Right lobe of liver (tissue), 4 donors: Measurements from ENCODE around the gene SH2B2.

Experiments used
- CTCF ChIP-seq, 4 donors: fragments of 200-600 bp in 3 of 4; fragments of 450-650 bp in 1 of 4; IDR thresholded peaks; one replicate each; pipeline versions ENCODE4 v1.5.1 to v1.8.0; 2016 to 2022; ENCODE audit warnings: antibody characterized with exemption in 4 of 4, mild to moderate bottlenecking in 2 of 4
- POLR2A ChIP-seq: fragments of 450-650 bp; IDR thresholded peaks from one replicate; pipeline ENCODE4 v1.6.1; 2017; ENCODE audit warnings: antibody characterized with exemption, mild to moderate bottlenecking
- donor health status: DM: no; HTN: no; CAD: no.
- donor health status: DM: no; HTN: no; CAD: no.
- donor health status: DM: no; HTN: yes; CAD: no.

DNA sequence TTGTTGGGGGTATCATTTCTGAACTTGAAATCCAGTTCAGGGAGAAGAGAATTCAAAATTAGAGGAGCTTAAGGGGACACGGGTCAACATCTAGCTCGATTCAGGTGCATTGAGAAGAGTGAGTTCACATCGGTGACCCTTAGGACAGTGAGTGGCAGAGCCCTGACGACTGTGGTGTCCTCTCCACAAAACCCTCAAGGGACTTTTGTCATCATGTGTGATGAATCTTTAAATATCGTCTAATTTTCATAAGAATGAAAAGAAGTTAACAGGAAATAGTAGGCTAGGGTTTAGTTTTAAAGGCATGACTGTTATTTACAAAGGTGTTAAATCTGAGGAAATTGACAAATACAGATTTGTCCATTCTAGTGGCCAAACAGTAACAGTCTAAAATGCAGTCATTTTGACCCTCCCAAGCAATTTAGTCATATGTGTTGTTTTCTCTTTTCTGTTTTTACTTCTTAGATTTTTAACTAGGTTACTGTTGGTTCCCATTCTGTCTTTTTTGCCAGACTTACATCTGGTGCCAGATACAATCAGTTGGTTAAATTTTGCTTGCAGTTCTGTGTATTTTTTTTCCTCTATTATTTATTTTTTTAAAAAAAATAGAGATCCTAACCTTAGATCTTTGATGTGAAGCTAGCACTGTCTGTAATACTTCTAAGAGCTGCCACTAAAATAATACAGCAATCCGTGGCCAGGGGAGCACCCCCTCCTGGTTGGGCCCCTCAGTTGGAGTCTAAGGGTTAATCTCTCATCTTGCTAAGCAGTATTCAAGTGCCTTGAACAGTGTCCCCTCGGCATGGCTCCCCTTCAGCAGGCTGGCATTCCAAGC is 34.9 kb upstream of the SH2B2 start:
- TF ChIP-seq CTCF (IDR thresholded peaks at IDR 0.05) (no peak), POLR2A (no peak)
